Uterus (tissue), 2 donors: ENCODE results near the gene LLGL2.

Experiments
- POLR2A ChIP-seq, 2 donors: fragments of 450-650 bp; IDR thresholded peaks; one replicate each; pipeline ENCODE4 v1.6.1; 2016; ENCODE audit warnings: antibody characterized with exemption in 2 of 2, mild to moderate bottlenecking in 1 of 2, moderate library complexity in 1 of 2
- TF ChIP-seq, protein P1 (sequence below), 4 experiments: fragments of 200-600 bp in 2 of 4; fragments of 450-650 bp in 2 of 4; sonication (generic) in 2 of 4; IDR thresholded peaks; one replicate each; pipeline ENCODE4 v1.5.1; 2016 to 2019; ENCODE audit warnings: antibody characterized with exemption in 4 of 4, mild to moderate bottlenecking in 2 of 4, moderate library complexity in 1 of 4

DNA sequence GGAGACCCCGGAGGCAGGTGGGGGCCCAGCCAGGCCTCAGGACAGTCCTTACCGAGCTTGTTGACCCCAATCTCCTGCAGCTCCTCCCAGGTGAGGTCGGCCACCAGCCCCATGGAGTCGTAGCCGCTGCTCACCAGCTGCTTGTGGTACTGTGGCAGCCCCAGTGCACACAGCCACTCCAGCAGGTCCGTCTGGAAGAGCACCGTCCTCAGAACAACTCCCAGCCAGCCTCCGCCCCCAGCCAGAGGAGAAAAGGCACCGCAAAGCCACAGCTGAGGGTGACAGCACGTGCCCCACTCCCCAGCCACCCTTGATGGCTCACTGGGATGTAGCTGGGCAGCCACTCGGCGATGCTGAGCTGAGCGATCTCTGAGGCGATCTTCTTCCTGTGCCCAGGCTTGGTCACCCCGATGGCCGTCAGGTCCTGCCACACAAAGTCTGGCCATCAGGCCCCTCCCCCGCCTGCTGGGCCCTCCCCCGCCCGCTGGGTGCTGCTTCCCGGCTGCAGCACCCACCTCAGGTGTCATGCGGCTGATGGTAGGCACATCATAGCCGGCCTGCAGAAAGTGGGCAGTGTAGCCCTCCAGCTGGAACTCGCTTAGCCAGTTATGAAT is 22.1 kb upstream of the LLGL2 start:
- no peak for TF ChIP-seq POLR2A (IDR thresholded peaks at IDR 0.05)
- TF ChIP-seq, protein P1, sequence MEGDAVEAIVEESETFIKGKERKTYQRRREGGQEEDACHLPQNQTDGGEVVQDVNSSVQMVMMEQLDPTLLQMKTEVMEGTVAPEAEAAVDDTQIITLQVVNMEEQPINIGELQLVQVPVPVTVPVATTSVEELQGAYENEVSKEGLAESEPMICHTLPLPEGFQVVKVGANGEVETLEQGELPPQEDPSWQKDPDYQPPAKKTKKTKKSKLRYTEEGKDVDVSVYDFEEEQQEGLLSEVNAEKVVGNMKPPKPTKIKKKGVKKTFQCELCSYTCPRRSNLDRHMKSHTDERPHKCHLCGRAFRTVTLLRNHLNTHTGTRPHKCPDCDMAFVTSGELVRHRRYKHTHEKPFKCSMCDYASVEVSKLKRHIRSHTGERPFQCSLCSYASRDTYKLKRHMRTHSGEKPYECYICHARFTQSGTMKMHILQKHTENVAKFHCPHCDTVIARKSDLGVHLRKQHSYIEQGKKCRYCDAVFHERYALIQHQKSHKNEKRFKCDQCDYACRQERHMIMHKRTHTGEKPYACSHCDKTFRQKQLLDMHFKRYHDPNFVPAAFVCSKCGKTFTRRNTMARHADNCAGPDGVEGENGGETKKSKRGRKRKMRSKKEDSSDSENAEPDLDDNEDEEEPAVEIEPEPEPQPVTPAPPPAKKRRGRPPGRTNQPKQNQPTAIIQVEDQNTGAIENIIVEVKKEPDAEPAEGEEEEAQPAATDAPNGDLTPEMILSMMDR (IDR thresholded peaks at IDR 0.05): no peak
